ENCODE data around the gene C5AR2. TPM values are rescaled to one million over a fixed set of nuclear protein-coding genes. Genes with fewer than 3 reads are reported as not detected.
"Not testable (repeated sequence)": the region's sequence is repeated elsewhere in the genome, so short reads cannot be mapped to it uniquely, and the experiment has no call there.

C5AR2 gene
- total RNA-seq, 1 donor from 2014 or later: not detected

DNA sequence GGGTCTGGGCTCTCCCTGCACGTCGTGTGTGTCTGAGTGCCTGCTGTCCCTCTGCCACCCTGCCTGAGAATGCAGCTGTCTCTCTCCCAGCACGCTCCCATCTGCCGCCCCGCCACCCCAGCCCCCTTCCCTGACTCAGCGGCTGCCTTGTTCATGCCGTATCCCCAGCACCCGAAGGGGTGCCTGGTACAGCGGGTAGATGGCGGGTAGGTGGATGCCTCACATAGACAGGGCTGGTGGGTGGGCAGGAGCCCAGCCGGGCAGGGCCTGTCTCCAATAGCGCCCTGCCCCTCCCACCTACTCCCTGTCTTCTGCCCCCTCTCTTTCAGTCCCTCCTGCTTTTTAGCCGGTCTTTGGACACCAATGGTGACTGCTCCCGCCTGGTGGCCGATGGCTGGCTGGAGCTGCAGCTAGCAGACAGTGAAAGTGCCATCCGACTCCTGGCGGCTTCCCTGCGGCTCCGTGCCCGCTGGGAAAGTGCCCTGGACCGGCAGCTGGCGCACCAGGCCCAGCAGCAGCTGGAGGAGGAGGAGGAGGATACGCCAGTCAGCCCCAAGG, 47.5 kb downstream of the C5AR2 start:
- peaks cover 23% of the 10 kb centered on the region for H3K36me3 Mint-ChIP-seq
- no peaks in the 10 kb centered on the region for H3K4me1 Mint-ChIP-seq
- no peak overlapping the region for H3K27ac Mint-ChIP-seq
- TF ChIP-seq, protein P1, sequence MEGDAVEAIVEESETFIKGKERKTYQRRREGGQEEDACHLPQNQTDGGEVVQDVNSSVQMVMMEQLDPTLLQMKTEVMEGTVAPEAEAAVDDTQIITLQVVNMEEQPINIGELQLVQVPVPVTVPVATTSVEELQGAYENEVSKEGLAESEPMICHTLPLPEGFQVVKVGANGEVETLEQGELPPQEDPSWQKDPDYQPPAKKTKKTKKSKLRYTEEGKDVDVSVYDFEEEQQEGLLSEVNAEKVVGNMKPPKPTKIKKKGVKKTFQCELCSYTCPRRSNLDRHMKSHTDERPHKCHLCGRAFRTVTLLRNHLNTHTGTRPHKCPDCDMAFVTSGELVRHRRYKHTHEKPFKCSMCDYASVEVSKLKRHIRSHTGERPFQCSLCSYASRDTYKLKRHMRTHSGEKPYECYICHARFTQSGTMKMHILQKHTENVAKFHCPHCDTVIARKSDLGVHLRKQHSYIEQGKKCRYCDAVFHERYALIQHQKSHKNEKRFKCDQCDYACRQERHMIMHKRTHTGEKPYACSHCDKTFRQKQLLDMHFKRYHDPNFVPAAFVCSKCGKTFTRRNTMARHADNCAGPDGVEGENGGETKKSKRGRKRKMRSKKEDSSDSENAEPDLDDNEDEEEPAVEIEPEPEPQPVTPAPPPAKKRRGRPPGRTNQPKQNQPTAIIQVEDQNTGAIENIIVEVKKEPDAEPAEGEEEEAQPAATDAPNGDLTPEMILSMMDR (IDR thresholded peaks at IDR 0.05; ENCODE audit: unreplicated experiment): no peak
- no peak for DNase-seq (ENCODE audit: low spot score in 2 of 2, unreplicated experiment in 2 of 2)
- H3K9me3 Mint-ChIP-seq: no peaks in the 10 kb centered on the region
- no peaks in the 10 kb centered on the region for H3K27me3 Mint-ChIP-seq (ENCODE audit: low read depth)
- no peak overlapping the region for H3K4me3 Mint-ChIP-seq

DNA sequence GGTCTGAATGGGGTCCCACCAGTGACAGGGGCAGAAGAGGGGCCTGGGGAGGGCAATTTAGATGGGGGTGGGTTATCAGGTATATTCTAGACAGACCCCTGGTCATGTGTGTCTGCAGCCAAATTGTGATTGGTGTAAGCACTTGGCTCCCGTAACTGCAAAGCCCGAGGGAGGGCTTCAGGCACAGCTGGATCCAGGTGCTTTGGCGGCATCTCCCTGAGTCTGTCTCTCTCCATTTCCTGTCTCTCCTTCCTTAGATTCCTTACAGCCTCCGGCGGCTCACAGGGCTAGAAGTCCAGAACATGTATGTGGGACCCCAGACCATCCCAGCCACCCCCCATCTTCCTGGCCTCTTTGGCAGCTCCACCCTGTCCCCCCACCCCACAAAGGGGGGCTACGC, 48.6 kb downstream of the C5AR2 start:
- H3K36me3 Mint-ChIP-seq: peaks cover 20% of the 10 kb centered on the region
- no peak for DNase-seq (ENCODE audit: low spot score in 2 of 2, unreplicated experiment in 2 of 2)
- H3K27ac Mint-ChIP-seq: no peak overlapping the region
- no peaks in the 10 kb centered on the region for H3K4me1 Mint-ChIP-seq
- no peaks in the 10 kb centered on the region for H3K27me3 Mint-ChIP-seq (ENCODE audit: low read depth)
- TF ChIP-seq, protein P1 (IDR thresholded peaks at IDR 0.05; ENCODE audit: unreplicated experiment): no peak
- no peaks in the 10 kb centered on the region for H3K9me3 Mint-ChIP-seq
- no peak overlapping the region for H3K4me3 Mint-ChIP-seq

DNA sequence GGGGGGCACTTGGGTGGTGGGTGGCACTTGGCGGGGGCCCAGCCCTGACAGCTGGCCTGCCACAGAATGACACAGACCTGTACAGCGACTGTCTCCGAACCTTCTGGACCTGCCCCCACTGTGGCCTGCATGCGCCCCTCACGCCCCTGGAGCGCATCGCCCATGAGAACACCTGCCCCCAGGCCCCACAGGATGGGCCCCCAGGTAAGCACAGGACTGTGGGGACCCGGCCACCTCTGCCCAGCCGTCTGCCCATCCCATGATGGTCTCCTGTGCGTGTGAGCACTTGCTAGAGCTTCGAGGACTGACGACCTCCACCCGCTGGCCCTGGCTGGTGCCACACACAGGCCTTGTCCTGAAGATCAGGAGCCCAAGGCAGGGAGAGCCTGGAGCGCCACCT, 49.1 kb downstream of the C5AR2 start:
- no peak for DNase-seq (ENCODE audit: low spot score in 2 of 2, unreplicated experiment in 2 of 2)
- Mint-ChIP-seq H3K9me3 (no peaks in the 10 kb centered on the region), H3K27ac (no peak overlapping the region), H3K36me3 (peaks cover 20% of the 10 kb centered on the region), H3K4me1 (no peaks in the 10 kb centered on the region), H3K4me3 (no peak overlapping the region), H3K27me3 (ENCODE audit: low read depth) (no peaks in the 10 kb centered on the region)
- TF ChIP-seq, protein P1 (IDR thresholded peaks at IDR 0.05; ENCODE audit: unreplicated experiment): no peak

DNA sequence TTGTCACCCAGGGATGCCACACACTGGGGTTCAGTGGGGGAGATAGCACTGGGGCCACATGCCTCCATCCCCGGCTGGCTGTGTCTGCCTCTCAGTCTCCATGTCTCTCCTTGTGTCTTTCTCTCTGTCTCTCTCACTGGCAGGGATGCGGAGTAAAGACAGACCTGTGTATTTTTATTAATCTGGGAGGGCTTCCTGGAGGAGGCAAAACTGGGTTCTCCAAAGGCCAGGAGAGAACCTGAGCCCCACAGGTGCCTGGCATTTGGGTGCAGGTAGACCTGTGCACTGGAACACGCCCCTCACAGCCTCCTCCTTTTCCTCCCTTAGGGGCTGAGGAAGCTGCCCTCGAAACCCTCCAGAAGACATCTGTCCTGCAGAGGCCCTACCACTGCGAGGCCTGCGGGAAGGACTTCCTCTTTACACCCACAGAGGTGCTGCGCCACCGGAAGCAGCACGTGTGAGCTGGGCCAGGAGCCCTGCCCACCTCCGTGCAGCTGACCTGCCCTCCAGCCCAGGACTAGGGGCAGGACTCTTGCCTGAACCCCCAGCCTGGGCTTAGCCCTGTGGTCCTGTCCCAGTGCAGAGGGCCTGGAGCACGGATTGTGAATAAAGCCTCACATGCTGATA, 49.8 kb downstream of the C5AR2 start:
- H3K9me3 Mint-ChIP-seq: no peaks in the 10 kb centered on the region
- peaks cover 20% of the 10 kb centered on the region for H3K36me3 Mint-ChIP-seq
- no peak for DNase-seq (ENCODE audit: low spot score in 2 of 2, unreplicated experiment in 2 of 2)
- no peak overlapping the region for H3K4me3 Mint-ChIP-seq
- TF ChIP-seq, protein P1 (IDR thresholded peaks at IDR 0.05; ENCODE audit: unreplicated experiment): no peak
- H3K27me3 Mint-ChIP-seq (ENCODE audit: low read depth): no peaks in the 10 kb centered on the region
- no peaks in the 10 kb centered on the region for H3K4me1 Mint-ChIP-seq
- H3K27ac Mint-ChIP-seq: no peak overlapping the region

DNA sequence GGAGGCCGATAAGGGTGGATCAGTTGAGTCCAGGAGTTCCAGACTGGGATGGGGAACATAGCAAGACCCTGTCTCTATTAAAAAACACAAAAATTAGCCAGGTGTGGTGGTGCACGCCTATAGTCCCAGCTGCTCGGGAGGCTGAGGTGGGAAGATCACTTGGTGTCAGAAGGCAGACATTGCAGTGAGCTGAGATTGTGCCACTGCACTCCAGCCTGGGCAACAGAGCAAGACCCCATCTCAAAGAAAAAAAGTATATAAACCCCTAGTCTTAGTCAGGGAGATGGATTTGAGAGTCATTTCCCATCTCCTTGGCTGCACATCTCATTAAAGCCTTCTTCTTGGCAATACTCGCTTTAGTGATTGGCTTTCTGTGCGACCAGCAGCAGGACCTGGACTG, 51.9 kb downstream of the C5AR2 start:
- H3K4me3 Mint-ChIP-seq; H3K27me3 Mint-ChIP-seq (ENCODE audit: low read depth); DNase-seq (ENCODE audit: low spot score in 2 of 2, unreplicated experiment in 2 of 2); H3K9me3 Mint-ChIP-seq; H3K4me1 Mint-ChIP-seq; H3K27ac Mint-ChIP-seq: not testable (repeated sequence)
- H3K36me3 Mint-ChIP-seq: peaks cover 20% of the 10 kb centered on the region

DNA sequence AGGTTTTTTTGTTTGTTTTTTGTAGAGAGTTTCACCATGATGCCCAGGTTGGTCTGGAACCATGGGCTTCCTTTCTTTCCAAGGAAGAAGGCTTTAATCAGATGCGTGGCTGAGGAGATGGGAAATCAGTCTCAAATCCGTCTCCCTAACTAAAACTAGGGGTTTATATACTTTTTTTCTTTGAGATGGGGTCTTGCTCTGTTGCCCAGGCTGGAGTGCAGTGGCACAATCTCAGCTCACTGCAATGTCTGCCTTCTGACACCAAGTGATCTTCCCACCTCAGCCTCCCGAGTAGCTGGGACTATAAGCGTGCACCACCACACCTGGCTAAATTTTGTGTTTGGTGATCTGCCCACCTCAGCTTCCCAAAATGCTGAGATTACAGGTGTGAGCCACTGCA, 52.6 kb downstream of the C5AR2 start:
- not testable (repeated sequence) for H3K4me1 Mint-ChIP-seq; H3K9me3 Mint-ChIP-seq; H3K4me3 Mint-ChIP-seq; H3K27ac Mint-ChIP-seq; DNase-seq (ENCODE audit: low spot score in 2 of 2, unreplicated experiment in 2 of 2); H3K27me3 Mint-ChIP-seq (ENCODE audit: low read depth)
- peaks cover 20% of the 10 kb centered on the region for H3K36me3 Mint-ChIP-seq

DNA sequence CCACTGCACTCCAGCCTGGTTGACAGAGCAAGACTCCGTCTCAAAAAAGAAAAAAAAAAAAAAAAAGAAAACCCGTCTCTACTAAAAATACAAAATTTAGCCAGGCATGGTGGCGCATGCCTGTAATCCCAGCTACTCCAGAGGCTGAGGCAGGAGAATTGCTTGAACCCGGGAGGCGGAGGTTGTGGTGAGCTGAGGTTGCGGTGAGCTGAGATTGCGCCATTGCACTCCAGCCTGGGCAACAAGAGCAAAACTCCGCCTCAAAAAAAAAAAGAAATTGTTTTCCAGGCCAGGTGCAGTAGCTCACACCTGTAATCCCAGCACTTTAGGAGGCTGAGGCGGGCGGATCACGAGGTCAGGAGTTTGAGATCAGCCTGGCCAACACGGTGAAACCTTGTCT, 54.6 kb downstream of the C5AR2 start:
- not testable (repeated sequence) for H3K4me1 Mint-ChIP-seq; H3K36me3 Mint-ChIP-seq; H3K27me3 Mint-ChIP-seq (ENCODE audit: low read depth); H3K9me3 Mint-ChIP-seq; H3K27ac Mint-ChIP-seq; DNase-seq (ENCODE audit: low spot score in 2 of 2, unreplicated experiment in 2 of 2); H3K4me3 Mint-ChIP-seq

DNA sequence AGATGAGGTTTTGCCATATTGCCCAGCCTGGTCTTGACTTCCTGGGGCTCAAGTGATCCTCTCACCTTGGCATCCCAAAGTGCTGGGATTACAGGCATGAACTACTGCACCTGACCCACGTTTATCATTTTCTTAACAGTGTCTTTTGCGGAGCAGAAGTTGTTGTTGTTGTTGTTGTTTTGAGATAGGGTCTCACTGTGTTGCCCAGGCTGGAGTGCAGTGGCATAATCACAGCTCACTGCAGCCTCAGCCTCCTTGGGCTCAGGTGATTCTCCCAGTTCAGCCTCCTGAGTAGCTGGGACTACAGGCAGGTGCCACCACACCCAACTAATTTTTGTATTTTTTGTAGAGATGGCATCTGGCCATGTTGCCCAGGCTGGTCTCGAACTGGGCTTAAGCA, 55.6 kb downstream of the C5AR2 start:
- H3K4me1 Mint-ChIP-seq; H3K27ac Mint-ChIP-seq; H3K4me3 Mint-ChIP-seq; H3K27me3 Mint-ChIP-seq (ENCODE audit: low read depth); DNase-seq (ENCODE audit: low spot score in 2 of 2, unreplicated experiment in 2 of 2); H3K9me3 Mint-ChIP-seq; H3K36me3 Mint-ChIP-seq: not testable (repeated sequence)

DNA sequence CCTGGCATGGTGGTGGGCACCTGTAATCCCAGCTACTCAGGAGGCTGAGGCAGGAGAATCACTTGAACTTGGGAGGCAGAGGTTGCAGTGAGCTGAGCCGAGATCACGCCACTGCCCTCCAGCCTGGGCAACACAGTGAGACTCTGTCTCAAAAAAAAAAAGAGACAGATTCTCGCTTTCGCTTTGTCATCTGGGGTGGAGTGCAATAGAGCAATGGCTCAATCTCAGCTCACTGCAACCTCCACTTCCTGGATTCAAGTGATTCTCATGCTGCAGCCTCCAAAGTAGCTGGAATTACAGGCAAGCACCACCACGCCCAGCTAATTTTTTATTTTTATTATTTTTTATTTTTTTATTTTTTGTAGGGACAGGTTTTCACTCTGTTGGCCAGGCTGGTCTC, 56.7 kb downstream of the C5AR2 start:
- not testable (repeated sequence) for DNase-seq (ENCODE audit: low spot score in 2 of 2, unreplicated experiment in 2 of 2); H3K4me1 Mint-ChIP-seq; H3K27ac Mint-ChIP-seq; H3K9me3 Mint-ChIP-seq; H3K27me3 Mint-ChIP-seq (ENCODE audit: low read depth); H3K4me3 Mint-ChIP-seq; H3K36me3 Mint-ChIP-seq
